Measurements from ENCODE around the gene CHRD.

CHRD gene

GRCh38 chr3:184409946-184410500 is 30.2 kb downstream of the CHRD start:
- no peak for DNase-seq (ENCODE audit: low read depth)
- TF ChIP-seq CTCF (conservative IDR thresholded peaks at IDR 0.05; ENCODE audit: low read length): no peak
- H3K4me3 ChIP-seq (ENCODE audit: low read length): no peak overlapping the region

GRCh38 chr3:184414418-184415202 is 34.8 kb downstream of the CHRD start:
- no peak for DNase-seq (ENCODE audit: low read depth)
- no peak for TF ChIP-seq CTCF (conservative IDR thresholded peaks at IDR 0.05; ENCODE audit: low read length)
- H3K4me3 ChIP-seq (ENCODE audit: low read length): no peak overlapping the region

GRCh38 chr3:184415203-184415490 is 35.3 kb downstream of the CHRD start:
- no peak overlapping the region for H3K4me3 ChIP-seq (ENCODE audit: low read length)
- no peak for DNase-seq (ENCODE audit: low read depth)
- no peak for TF ChIP-seq CTCF (conservative IDR thresholded peaks at IDR 0.05; ENCODE audit: low read length)

GRCh38 chr3:184417619-184418327 is 37.9 kb downstream of the CHRD start:
- H3K4me3 ChIP-seq (ENCODE audit: low read length): no peak overlapping the region
- DNase-seq (ENCODE audit: low read depth): peak; percentile 61
- TF ChIP-seq CTCF (conservative IDR thresholded peaks at IDR 0.05; ENCODE audit: low read length): peak; percentile 96

GRCh38 chr3:184419171-184419570 is 39.3 kb downstream of the CHRD start:
- no peak for TF ChIP-seq CTCF (conservative IDR thresholded peaks at IDR 0.05; ENCODE audit: low read length)
- no peak overlapping the region for H3K4me3 ChIP-seq (ENCODE audit: low read length)
- peak; percentile 11 for DNase-seq (ENCODE audit: low read depth)

- TF ChIP-seq CTCF (conservative IDR thresholded peaks at IDR 0.05; ENCODE audit: low read length): no peak
- H3K4me3 ChIP-seq (ENCODE audit: low read length): no peak overlapping the region
- no peak for DNase-seq (ENCODE audit: low read depth)
Observed at GRCh38 chr3:184423561-184423960, 43.7 kb downstream of the CHRD start.

GRCh38 chr3:184426691-184427141 is 46.9 kb downstream of the CHRD start:
- DNase-seq (ENCODE audit: low read depth): no peak
- TF ChIP-seq CTCF (conservative IDR thresholded peaks at IDR 0.05; ENCODE audit: low read length): no peak
- no peak overlapping the region for H3K4me3 ChIP-seq (ENCODE audit: low read length)
